Duodenal mucosa (tissue), 2 donors: ENCODE measurements around the gene ARMC3.

Experiments used
- H3K27ac ChIP-seq: one replicate; pipeline ENCODE4 v1.7.0; 2013; ENCODE audit warnings: low read depth, low read length
- H3K27me3 ChIP-seq, 2 donors: one replicate each; pipeline ENCODE4 v1.7.0; 2013; ENCODE audit warnings: low read length in 2 of 2, control low read depth in 1 of 2; ENCODE audit not compliant: insufficient read depth in 2 of 2, control insufficient read depth in 1 of 2
- H3K36me3 ChIP-seq, 2 donors: one replicate each; pipeline ENCODE4 v1.7.0; 2013; ENCODE audit warnings: low read length in 2 of 2, control low read depth in 1 of 2; ENCODE audit not compliant: insufficient read depth in 2 of 2, control insufficient read depth in 1 of 2
- H3K4me1 ChIP-seq, 2 donors: one replicate each; pipeline ENCODE4 v1.7.0; 2013; ENCODE audit warnings: low read length in 2 of 2, control low read depth in 1 of 2; ENCODE audit not compliant: insufficient read depth in 2 of 2, control insufficient read depth in 1 of 2
- H3K4me3 ChIP-seq, 2 donors: one replicate each; pipeline ENCODE4 v1.7.0; 2013; ENCODE audit warnings: low read length in 2 of 2, low read depth in 1 of 2
- H3K9ac ChIP-seq, 2 donors: one replicate each; pipeline ENCODE4 v1.7.0; 2013; ENCODE audit warnings: low read length in 2 of 2, low read depth in 1 of 2
- H3K9me3 ChIP-seq, 2 donors: one replicate each; pipeline ENCODE4 v1.7.0; 2013; ENCODE audit warnings: low read length in 2 of 2, control low read depth in 1 of 2; ENCODE audit not compliant: control insufficient read depth in 1 of 2

ARMC3 gene

DNA sequence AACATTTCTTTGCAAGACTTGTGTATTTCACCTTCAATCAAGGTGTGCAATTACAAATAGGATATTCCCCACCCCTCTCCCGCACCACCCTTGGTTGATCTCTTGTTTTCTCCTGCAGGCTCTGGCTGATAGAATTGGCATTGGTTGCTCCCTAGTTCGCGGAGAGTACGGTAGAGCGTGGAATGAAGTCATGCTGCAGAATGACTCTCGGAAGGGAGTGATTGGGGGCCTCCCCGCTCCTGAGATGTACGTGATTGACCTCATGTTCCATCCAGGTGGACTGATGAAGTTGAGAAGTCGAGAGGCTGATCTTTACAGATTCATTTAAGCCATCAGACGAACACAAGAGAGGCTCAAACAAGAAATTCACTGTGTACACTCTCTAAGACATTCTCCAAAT is 109.3 kb downstream of the ARMC3 start:
- Histone ChIP-seq H3K4me3 (no peak overlapping the region), H3K9me3 (no peaks in the 10 kb centered on the region), H3K9ac (no peak overlapping the region), H3K4me1 (no peaks in the 10 kb centered on the region), H3K36me3 (no peaks in the 10 kb centered on the region), H3K27ac (no peak overlapping the region), H3K27me3 (no peaks in the 10 kb centered on the region)

DNA sequence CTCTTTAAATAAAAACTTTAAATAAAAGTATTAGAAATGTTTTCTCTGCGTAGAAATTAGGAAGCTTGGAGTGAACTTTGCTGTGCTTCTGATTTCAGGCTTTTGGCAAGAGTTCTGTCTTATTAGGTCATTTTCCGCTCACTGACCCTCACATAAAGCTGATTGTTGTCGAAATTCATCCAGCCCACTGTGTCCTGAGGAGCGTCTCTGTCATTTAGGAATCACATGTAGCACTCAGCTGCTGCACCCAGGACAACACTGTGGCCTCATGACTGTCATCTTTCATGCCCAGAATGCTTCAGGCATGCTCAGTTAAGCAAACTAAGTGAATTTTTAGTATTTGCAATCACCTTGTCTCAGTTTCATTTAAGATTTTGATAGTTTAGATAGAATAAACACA is 109.7 kb downstream of the ARMC3 start:
- no peak overlapping the region for H3K9ac ChIP-seq
- no peak overlapping the region for H3K4me3 ChIP-seq
- no peaks in the 10 kb centered on the region for H3K36me3 ChIP-seq
- no peaks in the 10 kb centered on the region for H3K4me1 ChIP-seq
- no peaks in the 10 kb centered on the region for H3K27me3 ChIP-seq
- H3K9me3 ChIP-seq: no peaks in the 10 kb centered on the region
- no peak overlapping the region for H3K27ac ChIP-seq

GRCh38 chr10:23038172-23038571 is 110.3 kb downstream of the ARMC3 start:
- Histone ChIP-seq H3K27ac (no peak overlapping the region), H3K27me3 (no peaks in the 10 kb centered on the region), H3K4me1 (no peaks in the 10 kb centered on the region), H3K9ac (no peak overlapping the region), H3K4me3 (no peak overlapping the region), H3K9me3 (no peaks in the 10 kb centered on the region), H3K36me3 (no peaks in the 10 kb centered on the region)

- no peaks in the 10 kb centered on the region for H3K9me3 ChIP-seq
- H3K4me1 ChIP-seq: no peaks in the 10 kb centered on the region
- H3K9ac ChIP-seq: no peak overlapping the region
- no peaks in the 10 kb centered on the region for H3K27me3 ChIP-seq
- H3K4me3 ChIP-seq: no peak overlapping the region
- H3K27ac ChIP-seq: no peak overlapping the region
- no peaks in the 10 kb centered on the region for H3K36me3 ChIP-seq
These were observed 112.1 kb downstream of the ARMC3 start for GRCh38 chr10:23040002-23040401.

- no peak overlapping the region for H3K27ac ChIP-seq
- no peak overlapping the region for H3K9ac ChIP-seq
- H3K4me1 ChIP-seq: no peaks in the 10 kb centered on the region
- no peaks in the 10 kb centered on the region for H3K27me3 ChIP-seq
- no peaks in the 10 kb centered on the region for H3K9me3 ChIP-seq
- no peak overlapping the region for H3K4me3 ChIP-seq
- H3K36me3 ChIP-seq: no peaks in the 10 kb centered on the region
These were observed 118.2 kb downstream of the ARMC3 start for GRCh38 chr10:23046027-23046426.

DNA sequence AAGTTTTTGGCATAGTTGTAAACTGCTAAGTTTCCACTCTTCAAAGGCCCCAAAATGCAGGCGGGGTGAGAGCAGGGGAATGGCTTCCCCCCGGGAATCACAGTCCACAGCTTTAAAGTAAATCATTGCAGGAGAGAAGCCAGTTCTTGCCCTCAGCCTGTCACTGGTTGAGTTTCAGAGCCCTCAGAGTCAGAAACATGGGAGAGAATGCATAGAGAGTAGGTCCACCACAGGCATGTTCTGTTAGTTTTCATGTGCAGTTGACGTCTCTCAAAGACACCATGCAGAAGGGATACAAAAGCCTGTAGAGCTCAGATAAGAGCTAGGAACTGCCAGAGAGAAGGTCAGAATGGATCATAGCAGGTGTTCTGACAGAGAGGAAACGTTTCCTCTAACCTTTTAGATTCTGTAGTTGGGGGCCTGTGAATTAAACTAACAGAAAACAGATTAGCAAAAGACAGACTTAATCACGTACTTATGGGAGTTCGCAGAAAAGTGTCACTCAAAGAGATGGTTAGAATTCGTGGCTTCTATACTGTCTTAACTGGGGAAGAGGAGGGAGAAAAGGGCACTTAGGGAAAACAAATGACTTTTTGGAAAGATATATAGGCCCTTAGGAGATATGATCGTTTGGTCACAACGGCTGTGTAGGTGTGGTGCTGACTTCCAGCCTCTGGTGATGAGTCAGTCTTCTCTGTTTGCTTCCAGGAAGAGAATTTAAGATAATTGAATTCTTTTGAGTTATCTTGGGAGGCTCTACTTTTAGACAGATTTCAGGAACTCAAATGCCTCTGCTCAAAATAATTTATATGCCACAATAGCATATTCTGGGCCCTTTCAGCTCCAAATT is 119.6 kb downstream of the ARMC3 start:
- H3K27ac ChIP-seq: no peak overlapping the region
- no peaks in the 10 kb centered on the region for H3K36me3 ChIP-seq
- no peaks in the 10 kb centered on the region for H3K4me1 ChIP-seq
- H3K27me3 ChIP-seq: no peaks in the 10 kb centered on the region
- no peak overlapping the region for H3K9ac ChIP-seq
- no peak overlapping the region for H3K4me3 ChIP-seq
- H3K9me3 ChIP-seq: no peaks in the 10 kb centered on the region

GRCh38 chr10:23048191-23048590 is 120.3 kb downstream of the ARMC3 start:
- Histone ChIP-seq H3K4me3 (no peak overlapping the region), H3K27ac (no peak overlapping the region)

GRCh38 chr10:23051278-23051677 is 123.4 kb downstream of the ARMC3 start:
- H3K4me3 ChIP-seq: no peak overlapping the region
- no peaks in the 10 kb centered on the region for H3K36me3 ChIP-seq
- no peak overlapping the region for H3K9ac ChIP-seq
- no peaks in the 10 kb centered on the region for H3K27me3 ChIP-seq
- H3K27ac ChIP-seq: no peak overlapping the region
- H3K4me1 ChIP-seq: peaks cover 5% of the 10 kb centered on the region in 2 donors
- H3K9me3 ChIP-seq: no peaks in the 10 kb centered on the region

More at GRCh38 chr10:23048191-23048590, 120.3 kb downstream of the ARMC3 start:
- Histone ChIP-seq H3K9ac (no peak overlapping the region), H3K27me3 (no peaks in the 10 kb centered on the region), H3K9me3 (no peaks in the 10 kb centered on the region), H3K4me1 (no peaks in the 10 kb centered on the region), H3K36me3 (no peaks in the 10 kb centered on the region)

DNA sequence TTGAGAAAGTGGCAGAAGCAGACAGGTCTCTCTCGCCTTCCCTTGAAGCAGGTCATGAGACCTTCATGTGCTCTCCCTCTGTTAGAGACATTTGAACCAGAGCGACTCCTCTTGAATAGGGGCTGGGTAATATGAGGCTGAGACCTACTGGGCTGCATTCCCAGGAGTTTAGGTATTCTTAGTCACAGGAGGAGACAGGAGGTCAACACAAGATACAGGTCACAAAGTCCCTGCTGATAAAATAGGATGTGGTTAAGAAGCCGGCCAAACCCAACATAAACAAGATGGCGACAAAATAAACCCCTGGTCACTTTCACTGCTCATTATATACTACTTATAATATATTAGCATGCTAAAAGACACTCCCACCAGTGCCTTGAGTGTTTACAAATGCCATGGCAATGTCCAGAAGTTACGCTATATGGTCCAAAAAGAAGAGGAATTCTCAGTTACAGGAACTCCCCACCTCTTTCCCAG is 124.0 kb downstream of the ARMC3 start:
- H3K4me1 ChIP-seq: peaks cover 5 to 6% of the 10 kb centered on the region in 2 donors
- no peak overlapping the region for H3K27ac ChIP-seq
- no peaks in the 10 kb centered on the region for H3K27me3 ChIP-seq
- H3K9ac ChIP-seq: no peak overlapping the region
- no peak overlapping the region for H3K4me3 ChIP-seq
- H3K9me3 ChIP-seq: no peaks in the 10 kb centered on the region
- H3K36me3 ChIP-seq: no peaks in the 10 kb centered on the region

DNA sequence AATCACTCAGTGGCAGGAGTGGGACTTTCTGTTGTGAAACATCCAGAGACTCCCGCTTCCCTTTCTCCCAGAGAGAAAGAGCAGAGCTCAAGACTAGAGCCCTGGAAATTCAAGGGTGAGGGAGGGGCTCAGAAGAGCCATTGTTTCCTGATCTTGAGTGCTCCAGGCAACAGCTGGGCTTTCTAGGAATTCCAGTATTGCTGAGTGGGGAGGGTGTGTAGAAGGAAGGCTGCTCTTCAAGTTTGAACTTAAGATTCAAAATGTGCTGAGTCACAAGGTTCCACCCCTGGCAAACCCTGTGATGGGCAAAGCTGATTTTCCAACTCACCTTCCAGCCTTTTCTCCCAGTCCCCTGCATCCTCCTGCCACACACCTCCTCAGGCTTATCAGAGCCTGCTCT is 125.2 kb downstream of the ARMC3 start:
- H3K9ac ChIP-seq: no peak overlapping the region
- no peaks in the 10 kb centered on the region for H3K9me3 ChIP-seq
- no peak overlapping the region for H3K4me3 ChIP-seq
- no peaks in the 10 kb centered on the region for H3K27me3 ChIP-seq
- H3K27ac ChIP-seq: no peak overlapping the region
- H3K36me3 ChIP-seq: no peaks in the 10 kb centered on the region
- peaks cover 6 to 8% of the 10 kb centered on the region in 2 donors for H3K4me1 ChIP-seq
